Activated CD4-positive, CD25-positive, alpha-beta regulatory T cell treated with anti-CD3 and anti-CD28 coated beads, Interleukin-2, amount 50 U/mL, for 16 hours (primary cell): Measurements from ENCODE around the gene DGKI.

ENCODE experiments used
- DNase-seq: peaks from one replicate; pipeline ENCODE4 v3.0.0-alpha.2; 2020; ENCODE audit warnings: low read depth, low spot score

Gene DGKI

GRCh38 chr7:137418841-137419240 is 427.9 kb downstream of the DGKI start:
- no peak for DNase-seq

GRCh38 chr7:137417464-137417863 is 429.3 kb downstream of the DGKI start:
- DNase-seq: no peak

- no peak for DNase-seq
These were observed 432.9 kb downstream of the DGKI start for GRCh38 chr7:137413901-137414300.

- no peak for DNase-seq
These were observed 435.3 kb downstream of the DGKI start for GRCh38 chr7:137411446-137411845.

- DNase-seq: no peak
These were observed 438.6 kb downstream of the DGKI start for GRCh38 chr7:137408126-137408525.

- no peak for DNase-seq
These were observed 439.7 kb downstream of the DGKI start for GRCh38 chr7:137407078-137407477.

- DNase-seq: no peak
These were observed 442.0 kb downstream of the DGKI start for GRCh38 chr7:137404660-137405317.

- no peak for DNase-seq
These were observed 443.4 kb downstream of the DGKI start for GRCh38 chr7:137403353-137403695.

- DNase-seq: no peak
These were observed 444.0 kb downstream of the DGKI start for GRCh38 chr7:137402536-137403352.

GRCh38 chr7:137399827-137400823 is 446.6 kb downstream of the DGKI start:
- DNase-seq: no peak

- DNase-seq: no peak
These were observed 450.7 kb downstream of the DGKI start for GRCh38 chr7:137396051-137396450.

- DNase-seq: no peak
These were observed 451.4 kb downstream of the DGKI start for GRCh38 chr7:137395420-137395819.

- DNase-seq: no peak
These were observed 453.2 kb downstream of the DGKI start for GRCh38 chr7:137393570-137393969.

- DNase-seq: no peak
These were observed 456.7 kb downstream of the DGKI start for GRCh38 chr7:137390076-137390475.

GRCh38 chr7:137388916-137389315 is 457.9 kb downstream of the DGKI start:
- DNase-seq: no peak

GRCh38 chr7:137386966-137387365 is 459.8 kb downstream of the DGKI start:
- no peak for DNase-seq

- no peak for DNase-seq
These were observed 465.7 kb downstream of the DGKI start for GRCh38 chr7:137381045-137381444.

GRCh38 chr7:137373507-137373906 is 473.3 kb downstream of the DGKI start:
- no peak for DNase-seq

- DNase-seq: no peak
These were observed 475.2 kb downstream of the DGKI start for GRCh38 chr7:137371616-137372015.

GRCh38 chr7:137366995-137367394 is 479.8 kb downstream of the DGKI start:
- no peak for DNase-seq

GRCh38 chr7:137363683-137364082 is 483.1 kb downstream of the DGKI start:
- no peak for DNase-seq

GRCh38 chr7:137360087-137360679 is 486.6 kb downstream of the DGKI start:
- DNase-seq: no peak
